Ishikawa (cell line): ENCODE data around the gene POLR3K.

Experiments used
- CEBPB ChIP-seq: IDR thresholded peaks from 2 replicates; pipeline ENCODE4 v1.6.1; 2012
- CREB1 ChIP-seq: IDR thresholded peaks from 2 replicates; pipeline ENCODE4 v1.6.1; 2012; ENCODE audit warnings: low read depth
- EGR1 ChIP-seq: IDR thresholded peaks from 2 replicates; pipeline ENCODE4 v1.6.1; 2012
- EP300 ChIP-seq: IDR thresholded peaks from 2 replicates; pipeline ENCODE4 v1.6.1; 2012; ENCODE audit warnings: borderline replicate concordance
- FOXM1 ChIP-seq: IDR thresholded peaks from 2 replicates; pipeline ENCODE4 v1.6.1; 2012; ENCODE audit warnings: low read depth, borderline replicate concordance
- NFIC ChIP-seq: IDR thresholded peaks from 2 replicates; pipeline ENCODE4 v1.6.1; 2012
- RAD21 ChIP-seq: IDR thresholded peaks from 2 replicates; pipeline ENCODE4 v1.6.1; 2012; ENCODE audit warnings: low read depth
- TAF1 ChIP-seq: IDR thresholded peaks from 2 replicates; pipeline ENCODE4 v1.6.1; 2012; ENCODE audit warnings: low read depth, mild to moderate bottlenecking
- TCF12 ChIP-seq: IDR thresholded peaks from 2 replicates; pipeline ENCODE4 v1.6.1; 2012; ENCODE audit warnings: low read depth
- TEAD4 ChIP-seq: IDR thresholded peaks from 2 replicates; pipeline ENCODE4 v1.6.1; 2012
- YY1 ChIP-seq: IDR thresholded peaks from 2 replicates; pipeline ENCODE4 v1.6.1; 2012; ENCODE audit warnings: low read depth
- ZBTB7A ChIP-seq: IDR thresholded peaks from 2 replicates; pipeline ENCODE4 v1.6.1; 2012; ENCODE audit warnings: low read depth
- TF ChIP-seq, protein P1 (sequence below): IDR thresholded peaks from 2 replicates; pipeline ENCODE4 v1.6.1; 2012
- TF ChIP-seq, protein P2 (sequence below): IDR thresholded peaks from 2 replicates; pipeline ENCODE4 v1.6.1; 2012
- TF ChIP-seq, protein P3 (sequence below): IDR thresholded peaks from 2 replicates; pipeline ENCODE4 v1.6.1; 2012; ENCODE audit warnings: low read depth, mild to moderate bottlenecking

POLR3K gene

DNA sequence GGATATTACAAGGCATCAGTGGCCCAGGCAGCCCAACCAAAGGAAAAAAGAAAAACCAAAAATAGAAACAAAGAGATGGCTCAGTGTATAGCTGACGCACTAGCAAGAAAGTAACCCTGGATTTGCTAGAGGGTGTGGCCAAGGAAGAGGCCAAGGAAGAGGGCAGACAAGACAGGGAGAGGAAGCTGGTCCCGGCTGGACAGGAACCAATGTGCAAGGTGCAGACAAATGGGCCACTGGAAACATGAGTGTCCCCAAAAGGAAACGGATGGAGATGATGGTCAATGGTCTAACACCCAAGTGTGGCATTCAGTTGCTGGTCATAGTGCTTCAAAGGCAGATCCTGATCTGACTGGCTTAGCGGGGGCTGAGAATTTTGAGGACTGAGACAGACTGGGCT is 10.7 kb downstream of the POLR3K start:
- TF ChIP-seq FOXM1: no peak
- TF ChIP-seq, protein P1, sequence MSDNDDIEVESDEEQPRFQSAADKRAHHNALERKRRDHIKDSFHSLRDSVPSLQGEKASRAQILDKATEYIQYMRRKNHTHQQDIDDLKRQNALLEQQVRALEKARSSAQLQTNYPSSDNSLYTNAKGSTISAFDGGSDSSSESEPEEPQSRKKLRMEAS: no peak
- TF ChIP-seq YY1: no peak
- TF ChIP-seq TAF1: no peak
- TF ChIP-seq, protein P2, sequence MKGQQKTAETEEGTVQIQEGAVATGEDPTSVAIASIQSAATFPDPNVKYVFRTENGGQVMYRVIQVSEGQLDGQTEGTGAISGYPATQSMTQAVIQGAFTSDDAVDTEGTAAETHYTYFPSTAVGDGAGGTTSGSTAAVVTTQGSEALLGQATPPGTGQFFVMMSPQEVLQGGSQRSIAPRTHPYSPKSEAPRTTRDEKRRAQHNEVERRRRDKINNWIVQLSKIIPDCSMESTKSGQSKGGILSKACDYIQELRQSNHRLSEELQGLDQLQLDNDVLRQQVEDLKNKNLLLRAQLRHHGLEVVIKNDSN: no peak
- TF ChIP-seq ZBTB7A: no peak
- TF ChIP-seq, protein P3, sequence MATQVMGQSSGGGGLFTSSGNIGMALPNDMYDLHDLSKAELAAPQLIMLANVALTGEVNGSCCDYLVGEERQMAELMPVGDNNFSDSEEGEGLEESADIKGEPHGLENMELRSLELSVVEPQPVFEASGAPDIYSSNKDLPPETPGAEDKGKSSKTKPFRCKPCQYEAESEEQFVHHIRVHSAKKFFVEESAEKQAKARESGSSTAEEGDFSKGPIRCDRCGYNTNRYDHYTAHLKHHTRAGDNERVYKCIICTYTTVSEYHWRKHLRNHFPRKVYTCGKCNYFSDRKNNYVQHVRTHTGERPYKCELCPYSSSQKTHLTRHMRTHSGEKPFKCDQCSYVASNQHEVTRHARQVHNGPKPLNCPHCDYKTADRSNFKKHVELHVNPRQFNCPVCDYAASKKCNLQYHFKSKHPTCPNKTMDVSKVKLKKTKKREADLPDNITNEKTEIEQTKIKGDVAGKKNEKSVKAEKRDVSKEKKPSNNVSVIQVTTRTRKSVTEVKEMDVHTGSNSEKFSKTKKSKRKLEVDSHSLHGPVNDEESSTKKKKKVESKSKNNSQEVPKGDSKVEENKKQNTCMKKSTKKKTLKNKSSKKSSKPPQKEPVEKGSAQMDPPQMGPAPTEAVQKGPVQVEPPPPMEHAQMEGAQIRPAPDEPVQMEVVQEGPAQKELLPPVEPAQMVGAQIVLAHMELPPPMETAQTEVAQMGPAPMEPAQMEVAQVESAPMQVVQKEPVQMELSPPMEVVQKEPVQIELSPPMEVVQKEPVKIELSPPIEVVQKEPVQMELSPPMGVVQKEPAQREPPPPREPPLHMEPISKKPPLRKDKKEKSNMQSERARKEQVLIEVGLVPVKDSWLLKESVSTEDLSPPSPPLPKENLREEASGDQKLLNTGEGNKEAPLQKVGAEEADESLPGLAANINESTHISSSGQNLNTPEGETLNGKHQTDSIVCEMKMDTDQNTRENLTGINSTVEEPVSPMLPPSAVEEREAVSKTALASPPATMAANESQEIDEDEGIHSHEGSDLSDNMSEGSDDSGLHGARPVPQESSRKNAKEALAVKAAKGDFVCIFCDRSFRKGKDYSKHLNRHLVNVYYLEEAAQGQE: no peak
- TF ChIP-seq CEBPB: no peak
- TF ChIP-seq EGR1: no peak
- no peak for TF ChIP-seq TCF12
- no peak for TF ChIP-seq EP300
- no peak for TF ChIP-seq CREB1
- no peak for TF ChIP-seq RAD21
- no peak for TF ChIP-seq NFIC
- no peak for TF ChIP-seq TEAD4

DNA sequence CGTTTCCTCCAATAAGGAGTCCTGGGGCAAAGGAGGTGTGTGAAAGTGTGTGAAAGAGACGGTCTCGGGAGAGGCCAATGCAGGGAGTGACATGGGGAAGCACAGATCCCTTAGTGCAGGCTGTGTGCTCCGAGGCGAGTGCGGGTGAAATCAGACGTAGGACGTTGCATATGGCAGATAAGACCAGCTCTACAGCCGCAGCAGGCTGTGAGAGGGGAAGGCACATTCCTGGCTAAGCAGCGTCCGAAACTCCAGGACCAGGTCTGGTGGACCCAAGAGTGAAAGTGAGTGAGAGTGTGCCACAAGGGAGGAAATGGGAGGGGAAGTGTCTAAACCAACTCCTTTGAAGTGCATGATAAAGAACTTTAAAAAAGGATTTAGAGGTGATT is 11.3 kb downstream of the POLR3K start:
- TF ChIP-seq TEAD4 (no peak), ZBTB7A (no peak), CEBPB (no peak), EGR1 (no peak), CREB1 (no peak), TCF12 (no peak), EP300 (no peak), FOXM1 (no peak), RAD21 (no peak), TAF1 (no peak), YY1 (no peak), NFIC (no peak)
- TF ChIP-seq, protein P1: no peak
- TF ChIP-seq, protein P2: no peak
- TF ChIP-seq, protein P3: no peak

DNA sequence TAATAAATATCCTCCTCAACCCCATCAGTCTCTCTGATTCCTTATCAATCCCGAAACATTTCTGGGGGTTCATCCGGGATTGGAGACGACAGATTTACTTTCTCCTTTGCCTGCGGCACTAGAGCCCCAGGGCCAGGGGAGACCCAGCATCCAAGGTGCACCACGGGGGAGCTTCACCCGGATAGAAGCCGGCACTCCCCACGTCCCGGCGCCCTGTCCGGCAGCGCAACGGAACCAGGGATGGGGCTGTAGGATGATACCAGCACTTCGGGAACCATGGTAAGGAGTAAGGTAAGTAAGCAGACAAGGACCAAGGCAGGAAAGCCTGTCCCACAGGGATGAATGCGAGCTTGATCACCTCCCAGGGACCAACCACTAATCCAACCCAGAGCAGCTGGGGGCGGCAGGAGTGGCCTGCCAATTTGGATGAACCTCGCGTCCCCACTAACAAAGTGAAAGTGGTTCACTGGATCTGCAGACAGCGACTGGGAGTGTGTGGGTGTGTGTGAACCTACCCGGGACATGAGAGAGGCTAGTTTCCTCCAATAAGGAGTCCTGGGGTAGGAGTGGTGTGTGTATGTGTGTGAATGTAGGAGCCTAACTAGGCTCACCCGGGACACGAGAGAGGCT is 11.9 kb downstream of the POLR3K start:
- TF ChIP-seq EP300 (no peak), TEAD4 (no peak), NFIC (no peak), TAF1 (no peak), TCF12 (no peak), EGR1 (no peak), ZBTB7A (no peak), FOXM1 (no peak), RAD21 (no peak), YY1 (no peak), CREB1 (no peak), CEBPB (no peak)
- TF ChIP-seq, protein P1: no peak
- TF ChIP-seq, protein P2: no peak
- TF ChIP-seq, protein P3: no peak
